ENCODE data around the gene UBE2B.
"Not testable (repeated sequence)": the region's sequence is repeated elsewhere in the genome, so short reads cannot be mapped to it uniquely, and the experiment has no call there.

The UBE2B gene

GRCh38 chr5:134398609-134399155, 27.3 kb downstream of the UBE2B start:
- no peak overlapping the region for H3K4me3 ChIP-seq (ENCODE audit: low read depth, low read length)

GRCh38 chr5:134403951-134404350, 32.6 kb downstream of the UBE2B start:
- no peak overlapping the region for H3K4me3 ChIP-seq (ENCODE audit: low read depth, low read length)

- no peak overlapping the region for H3K4me3 ChIP-seq (ENCODE audit: low read depth, low read length)
Observed at GRCh38 chr5:134406390-134406789, 35.0 kb downstream of the UBE2B start.

- no peak overlapping the region for H3K4me3 ChIP-seq (ENCODE audit: low read depth, low read length)
Observed at GRCh38 chr5:134409321-134409720, 38.0 kb downstream of the UBE2B start.

- peak overlapping the region; percentile 85 for H3K4me3 ChIP-seq (ENCODE audit: low read depth, low read length)
Observed at GRCh38 chr5:134410822-134411221, 39.5 kb downstream of the UBE2B start.

- peak overlapping the region; percentile 85 for H3K4me3 ChIP-seq (ENCODE audit: low read depth, low read length)
Observed at GRCh38 chr5:134411228-134411545, 39.8 kb downstream of the UBE2B start.

GRCh38 chr5:134411546-134412266, 40.3 kb downstream of the UBE2B start, which contains the start of gene CDKN2AIPNL:
Gene CDKN2AIPNL (minus strand): TSS chr5:134411881. CDS start chr5:134411854, 27 bp downstream.
- H3K4me3 ChIP-seq (ENCODE audit: low read depth, low read length) = peak within 1 kb of the TSS; percentile 85

- no peak overlapping the region for H3K4me3 ChIP-seq (ENCODE audit: low read depth, low read length)
Observed at GRCh38 chr5:134413046-134413445, 41.7 kb downstream of the UBE2B start.

GRCh38 chr5:134417707-134418106, 46.3 kb downstream of the UBE2B start:
- H3K4me3 ChIP-seq (ENCODE audit: low read depth, low read length) = no peak overlapping the region

- H3K4me3 ChIP-seq (ENCODE audit: low read depth, low read length) = no peak overlapping the region
Observed at GRCh38 chr5:134418958-134419357, 47.6 kb downstream of the UBE2B start.

- no peak overlapping the region for H3K4me3 ChIP-seq (ENCODE audit: low read depth, low read length)
Observed at GRCh38 chr5:134420343-134420742, 49.0 kb downstream of the UBE2B start.

- H3K4me3 ChIP-seq (ENCODE audit: low read depth, low read length) = not testable (repeated sequence)
Observed at GRCh38 chr5:134421038-134421437, 49.7 kb downstream of the UBE2B start.

- no peak overlapping the region for H3K4me3 ChIP-seq (ENCODE audit: low read depth, low read length)
Observed at GRCh38 chr5:134422791-134423365, 51.5 kb downstream of the UBE2B start.

GRCh38 chr5:134423376-134423775, 52.0 kb downstream of the UBE2B start:
- no peak overlapping the region for H3K4me3 ChIP-seq (ENCODE audit: low read depth, low read length)

- no peak overlapping the region for H3K4me3 ChIP-seq (ENCODE audit: low read depth, low read length)
Observed at GRCh38 chr5:134426361-134426760, 55.0 kb downstream of the UBE2B start.

- H3K4me3 ChIP-seq (ENCODE audit: low read depth, low read length) = no peak overlapping the region
Observed at GRCh38 chr5:134427540-134428041, 56.2 kb downstream of the UBE2B start.

GRCh38 chr5:134430001-134430569, 58.7 kb downstream of the UBE2B start:
- H3K4me3 ChIP-seq (ENCODE audit: low read depth, low read length) = no peak overlapping the region

GRCh38 chr5:134432174-134432573, 60.8 kb downstream of the UBE2B start:
- H3K4me3 ChIP-seq (ENCODE audit: low read depth, low read length) = no peak overlapping the region

GRCh38 chr5:134432677-134433359, 61.4 kb downstream of the UBE2B start:
- no peak overlapping the region for H3K4me3 ChIP-seq (ENCODE audit: low read depth, low read length)

- no peak overlapping the region for H3K4me3 ChIP-seq (ENCODE audit: low read depth, low read length)
Observed at GRCh38 chr5:134435560-134435959, 64.2 kb downstream of the UBE2B start.

Measured in iPS-11a (cell line).